Inflammatory macrophage treated with lipopolysaccharide for 4 hours (primary cell): ENCODE results near the gene GMPPA.
A peak's percentile ranks its signal among the peaks of the same experiment; 100 is the strongest.

Experiments
- DNase-seq: peaks from one replicate; pipeline ENCODE4 v3.0.0-alpha.2; 2020

Gene GMPPA

GRCh38 chr2:219468410-219469185, 30.1 kb upstream of the GMPPA start:
- no peak for DNase-seq

GRCh38 chr2:219469186-219469724, 29.4 kb upstream of the GMPPA start:
- peak; percentile 60 for DNase-seq

GRCh38 chr2:219470429-219470828, 28.3 kb upstream of the GMPPA start:
- DNase-seq = no peak

- DNase-seq = no peak
These were observed 27.0 kb upstream of the GMPPA start for GRCh38 chr2:219471476-219472371.

- DNase-seq = no peak
These were observed 26.0 kb upstream of the GMPPA start for GRCh38 chr2:219472629-219473187.

- DNase-seq = no peak
These were observed 25.2 kb upstream of the GMPPA start for GRCh38 chr2:219473511-219473910.

- no peak for DNase-seq
These were observed 24.2 kb upstream of the GMPPA start for GRCh38 chr2:219474285-219475060.

GRCh38 chr2:219475278-219475677, 23.4 kb upstream of the GMPPA start:
- DNase-seq = no peak

GRCh38 chr2:219475697-219476651, 22.7 kb upstream of the GMPPA start:
- peak; percentile 53 for DNase-seq

GRCh38 chr2:219476652-219477151, 22.0 kb upstream of the GMPPA start:
- DNase-seq = no peak

GRCh38 chr2:219477179-219477578, 21.5 kb upstream of the GMPPA start:
- DNase-seq = no peak

GRCh38 chr2:219477815-219478214, 20.9 kb upstream of the GMPPA start:
- no peak for DNase-seq

GRCh38 chr2:219478916-219479315, 19.8 kb upstream of the GMPPA start:
- no peak for DNase-seq

GRCh38 chr2:219480004-219480403, 18.7 kb upstream of the GMPPA start:
- DNase-seq = no peak

- no peak for DNase-seq
These were observed 15.9 kb upstream of the GMPPA start for GRCh38 chr2:219482674-219483405.

- DNase-seq = no peak
These were observed 15.0 kb upstream of the GMPPA start for GRCh38 chr2:219483451-219484342.

- DNase-seq = no peak
These were observed 14.1 kb upstream of the GMPPA start for GRCh38 chr2:219484343-219485200.

GRCh38 chr2:219485201-219485580, 13.5 kb upstream of the GMPPA start:
- DNase-seq = no peak
